Measurements from ENCODE around the gene KAZALD1.

Gene KAZALD1

DNA sequence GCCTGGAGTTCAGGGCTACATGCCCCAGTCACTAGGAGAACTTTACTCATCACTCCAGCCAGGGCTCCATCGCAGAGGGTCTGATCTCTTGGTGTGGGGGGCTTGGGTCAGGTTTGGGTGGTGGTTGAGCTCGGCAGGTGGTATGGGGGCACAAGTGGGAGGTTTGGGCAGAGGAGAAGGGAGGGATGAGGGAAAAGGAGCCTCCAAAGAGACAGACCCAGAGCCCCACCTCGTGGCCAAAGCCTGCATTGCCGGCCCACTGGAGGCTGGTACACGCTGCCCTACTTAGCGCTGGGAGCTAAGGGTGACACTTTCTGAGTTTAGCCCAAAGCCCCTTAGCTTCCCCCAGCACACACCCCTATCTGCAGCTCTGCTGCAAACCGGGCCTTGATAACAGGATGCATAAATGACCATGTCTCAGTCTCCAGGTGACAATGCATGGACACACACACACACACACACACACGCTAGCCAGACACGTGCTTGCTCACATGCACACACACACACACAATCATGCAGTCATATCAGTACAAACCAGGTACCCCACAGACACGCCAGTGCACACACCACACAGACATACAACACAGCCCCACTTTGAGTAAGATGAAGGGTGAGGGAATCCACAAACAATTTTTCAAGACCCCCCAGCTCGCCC, 47.4 kb upstream of the KAZALD1 start:
- WGBS: 26% methylated on average over 11 of the region's 11 CpGs

GRCh38 chr10:101014966-101015581, 46.7 kb upstream of the KAZALD1 start:
- no peak overlapping the region for H3K27ac ChIP-seq (ENCODE audit: low read length, poor library complexity, severe bottlenecking)
- H3K18ac ChIP-seq (ENCODE audit: low read depth in 1 of 2, low read length in 2 of 2): peak overlapping the region in 1 of 2 experiments; percentile 25
- no peak overlapping the region for H2AFZ ChIP-seq (ENCODE audit: low read depth, low read length)
- H3K79me1 ChIP-seq (replicated peaks; ENCODE audit: low read length, poor library complexity, severe bottlenecking): no peaks in the 10 kb centered on the region
- DNase-seq: peak; percentile 96
- H3K4me3 ChIP-seq (ENCODE audit: insufficient read depth in 1 of 2, low read depth in 1 of 2, low read length in 2 of 2): no peak overlapping the region
- H3K23ac ChIP-seq (ENCODE audit: low read length in 2 of 2): no peak overlapping the region
- H2BK15ac ChIP-seq (ENCODE audit: low read depth, poor library complexity, severe bottlenecking): no peak overlapping the region
- H2BK12ac ChIP-seq (ENCODE audit: low read length in 2 of 2): peak overlapping the region in 1 of 2 experiments; percentile 65
- H2BK5ac ChIP-seq (ENCODE audit: low read depth, low read length, poor library complexity, severe bottlenecking): no peak overlapping the region
- no peaks in the 10 kb centered on the region for H3K27me3 ChIP-seq (ENCODE audit: control insufficient read depth in 1 of 2, insufficient read depth in 1 of 2, low read length in 2 of 2)
- H3K4ac ChIP-seq (ENCODE audit: low read depth in 1 of 2, low read length in 2 of 2): peak overlapping the region in 1 of 2 experiments; percentile 9
- H4K91ac ChIP-seq (ENCODE audit: low read length): no peak overlapping the region
- H2BK120ac ChIP-seq (ENCODE audit: low read depth, low read length): no peak overlapping the region
- H3K36me3 ChIP-seq (ENCODE audit: control insufficient read depth in 1 of 2, insufficient read depth in 2 of 2, low read depth in 1 of 2, low read length in 2 of 2): no peaks in the 10 kb centered on the region
- no peak overlapping the region for H3K14ac ChIP-seq (ENCODE audit: low read length in 2 of 2)
- no peak overlapping the region for H4K8ac ChIP-seq (ENCODE audit: low read length)
- no peak overlapping the region for H2AK5ac ChIP-seq (ENCODE audit: low read length, severe bottlenecking)
- H3K9ac ChIP-seq (ENCODE audit: low read length): peak overlapping the region; percentile 65
- 25% methylated on average over 3 of the region's 7 CpGs for WGBS
- no peaks in the 10 kb centered on the region for H3K9me3 ChIP-seq (ENCODE audit: control insufficient read depth, low read length)
- H3K4me1 ChIP-seq (ENCODE audit: control insufficient read depth, insufficient read depth, low read depth, low read length): peaks cover 33% of the 10 kb centered on the region
- H3K4me2 ChIP-seq (ENCODE audit: low read length, poor library complexity, severe bottlenecking): no peak overlapping the region

More for the DNA sequence above, 47.4 kb upstream of the KAZALD1 start:
- Histone ChIP-seq H2AK5ac (ENCODE audit: low read length, severe bottlenecking) (no peak overlapping the region), H2BK12ac (ENCODE audit: low read length in 2 of 2) (peak overlapping the region in 1 of 2 experiments; percentile 24), H3K14ac (ENCODE audit: low read length in 2 of 2) (no peak overlapping the region), H2BK5ac (ENCODE audit: low read depth, low read length, poor library complexity, severe bottlenecking) (no peak overlapping the region), H2BK120ac (ENCODE audit: low read depth, low read length) (no peak overlapping the region), H2BK15ac (ENCODE audit: low read depth, poor library complexity, severe bottlenecking) (peak overlapping the region; percentile 54), H3K79me1 (replicated peaks; ENCODE audit: low read length, poor library complexity, severe bottlenecking) (no peaks in the 10 kb centered on the region), H4K91ac (ENCODE audit: low read length) (no peak overlapping the region), H3K4me3 (ENCODE audit: insufficient read depth in 1 of 2, low read depth in 1 of 2, low read length in 2 of 2) (no peak overlapping the region), H3K4ac (ENCODE audit: low read depth in 1 of 2, low read length in 2 of 2) (peak overlapping the region in 1 of 2 experiments; percentile 10), H3K36me3 (ENCODE audit: control insufficient read depth in 1 of 2, insufficient read depth in 2 of 2, low read depth in 1 of 2, low read length in 2 of 2) (no peaks in the 10 kb centered on the region), H3K18ac (ENCODE audit: low read depth in 1 of 2, low read length in 2 of 2) (peak overlapping the region in 1 of 2 experiments; percentile 32), H3K27ac (ENCODE audit: low read length, poor library complexity, severe bottlenecking) (no peak overlapping the region), H3K27me3 (ENCODE audit: control insufficient read depth in 1 of 2, insufficient read depth in 1 of 2, low read length in 2 of 2) (no peaks in the 10 kb centered on the region), H3K23ac (ENCODE audit: low read length in 2 of 2) (no peak overlapping the region), H4K8ac (ENCODE audit: low read length) (peak overlapping the region; percentile 57), H3K9me3 (ENCODE audit: control insufficient read depth, low read length) (no peaks in the 10 kb centered on the region), H3K4me2 (ENCODE audit: low read length, poor library complexity, severe bottlenecking) (no peak overlapping the region), H2AFZ (ENCODE audit: low read depth, low read length) (no peak overlapping the region), H3K4me1 (ENCODE audit: control insufficient read depth, insufficient read depth, low read depth, low read length) (peaks cover 33% of the 10 kb centered on the region), H3K9ac (ENCODE audit: low read length) (peak overlapping the region; percentile 65)
- DNase-seq: peak; percentile 76

DNA sequence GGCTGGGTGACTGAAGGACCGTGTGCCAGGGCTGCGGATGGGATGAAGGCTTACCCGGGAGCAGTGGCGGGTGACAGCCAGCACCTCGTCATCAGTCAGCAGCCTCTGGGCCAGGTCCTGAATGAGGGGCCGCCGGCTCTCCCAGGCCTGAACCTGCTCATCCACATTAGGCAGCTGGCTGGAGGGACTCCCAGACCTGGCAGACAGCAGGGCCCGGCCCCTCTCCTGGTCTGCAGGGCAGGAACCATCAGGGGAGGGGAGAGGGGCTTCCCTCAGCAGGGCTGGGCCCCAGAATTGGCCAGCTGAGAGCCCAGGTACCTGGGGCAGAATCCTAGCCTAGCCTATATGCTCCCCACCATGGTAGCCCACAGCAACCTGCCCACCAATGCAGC, 46.2 kb upstream of the KAZALD1 start:
- Histone ChIP-seq H3K36me3 (ENCODE audit: control insufficient read depth in 1 of 2, insufficient read depth in 2 of 2, low read depth in 1 of 2, low read length in 2 of 2) (no peaks in the 10 kb centered on the region), H4K8ac (ENCODE audit: low read length) (no peak overlapping the region), H4K91ac (ENCODE audit: low read length) (peak overlapping the region; percentile 28), H2AK5ac (ENCODE audit: low read length, severe bottlenecking) (no peak overlapping the region), H3K9me3 (ENCODE audit: control insufficient read depth, low read length) (no peaks in the 10 kb centered on the region), H3K4ac (ENCODE audit: low read depth in 1 of 2, low read length in 2 of 2) (peak overlapping the region; percentile 9 to 13), H2BK120ac (ENCODE audit: low read depth, low read length) (no peak overlapping the region), H3K27ac (ENCODE audit: low read length, poor library complexity, severe bottlenecking) (no peak overlapping the region), H3K18ac (ENCODE audit: low read depth in 1 of 2, low read length in 2 of 2) (peak overlapping the region; percentile 25 to 67), H3K79me1 (replicated peaks; ENCODE audit: low read length, poor library complexity, severe bottlenecking) (no peaks in the 10 kb centered on the region), H2BK5ac (ENCODE audit: low read depth, low read length, poor library complexity, severe bottlenecking) (no peak overlapping the region), H3K4me3 (ENCODE audit: insufficient read depth in 1 of 2, low read depth in 1 of 2, low read length in 2 of 2) (no peak overlapping the region), H3K4me1 (ENCODE audit: control insufficient read depth, insufficient read depth, low read depth, low read length) (peaks cover 33% of the 10 kb centered on the region), H3K9ac (ENCODE audit: low read length) (peak overlapping the region; percentile 65), H3K23ac (ENCODE audit: low read length in 2 of 2) (no peak overlapping the region), H2BK15ac (ENCODE audit: low read depth, poor library complexity, severe bottlenecking) (peak overlapping the region; percentile 65), H2AFZ (ENCODE audit: low read depth, low read length) (no peak overlapping the region), H3K4me2 (ENCODE audit: low read length, poor library complexity, severe bottlenecking) (no peak overlapping the region), H3K14ac (ENCODE audit: low read length in 2 of 2) (no peak overlapping the region), H3K27me3 (ENCODE audit: control insufficient read depth in 1 of 2, insufficient read depth in 1 of 2, low read length in 2 of 2) (no peaks in the 10 kb centered on the region), H2BK12ac (ENCODE audit: low read length in 2 of 2) (peak overlapping the region in 1 of 2 experiments; percentile 65)
- WGBS: 88% methylated on average over 8 of the region's 8 CpGs
- no peak for DNase-seq

DNA sequence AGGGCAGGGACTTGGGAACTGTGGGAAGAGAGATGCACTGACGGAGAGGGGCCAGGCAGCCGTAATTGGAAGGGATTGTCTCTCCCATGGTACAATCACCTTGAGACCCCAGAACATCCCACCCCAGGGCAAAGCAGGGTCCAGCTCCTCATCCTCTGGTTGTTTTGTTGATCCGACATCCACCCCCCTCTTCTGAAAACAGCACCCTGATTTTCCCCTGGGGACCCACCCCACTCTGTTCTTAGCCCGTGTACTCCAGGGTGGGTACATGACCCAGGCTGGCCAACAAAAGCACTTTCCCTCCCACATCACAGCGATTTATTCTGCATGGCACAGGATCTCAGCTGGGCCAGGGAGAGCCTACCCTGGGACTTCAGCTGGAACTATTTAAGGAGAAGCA, 45.0 kb upstream of the KAZALD1 start:
- Histone ChIP-seq H3K4me1 (ENCODE audit: control insufficient read depth, insufficient read depth, low read depth, low read length) (peaks cover 33% of the 10 kb centered on the region), H2BK120ac (ENCODE audit: low read depth, low read length) (no peak overlapping the region), H3K9ac (ENCODE audit: low read length) (no peak overlapping the region)

More for the DNA sequence above, 45.0 kb upstream of the KAZALD1 start:
- Histone ChIP-seq H2BK15ac (ENCODE audit: low read depth, poor library complexity, severe bottlenecking) (no peak overlapping the region), H3K4me2 (ENCODE audit: low read length, poor library complexity, severe bottlenecking) (no peak overlapping the region), H3K9me3 (ENCODE audit: control insufficient read depth, low read length) (no peaks in the 10 kb centered on the region), H3K79me1 (replicated peaks; ENCODE audit: low read length, poor library complexity, severe bottlenecking) (no peaks in the 10 kb centered on the region), H3K36me3 (ENCODE audit: control insufficient read depth in 1 of 2, insufficient read depth in 2 of 2, low read depth in 1 of 2, low read length in 2 of 2) (no peaks in the 10 kb centered on the region), H2AFZ (ENCODE audit: low read depth, low read length) (no peak overlapping the region), H3K14ac (ENCODE audit: low read length in 2 of 2) (no peak overlapping the region), H3K4ac (ENCODE audit: low read depth in 1 of 2, low read length in 2 of 2) (no peak overlapping the region), H2BK12ac (ENCODE audit: low read length in 2 of 2) (no peak overlapping the region), H2AK5ac (ENCODE audit: low read length, severe bottlenecking) (no peak overlapping the region), H3K4me3 (ENCODE audit: insufficient read depth in 1 of 2, low read depth in 1 of 2, low read length in 2 of 2) (no peak overlapping the region), H4K8ac (ENCODE audit: low read length) (no peak overlapping the region), H4K91ac (ENCODE audit: low read length) (no peak overlapping the region), H2BK5ac (ENCODE audit: low read depth, low read length, poor library complexity, severe bottlenecking) (no peak overlapping the region), H3K27me3 (ENCODE audit: control insufficient read depth in 1 of 2, insufficient read depth in 1 of 2, low read length in 2 of 2) (no peaks in the 10 kb centered on the region), H3K23ac (ENCODE audit: low read length in 2 of 2) (no peak overlapping the region), H3K18ac (ENCODE audit: low read depth in 1 of 2, low read length in 2 of 2) (no peak overlapping the region), H3K27ac (ENCODE audit: low read length, poor library complexity, severe bottlenecking) (no peak overlapping the region)
- no peak for DNase-seq
- WGBS: 88% methylated on average over 5 of the region's 5 CpGs

All from mesenchymal stem cell (in vitro differentiated cells and primary cell).